ENCODE measurements around the gene MGARP.

Gene MGARP

GRCh38 chr4:139312552-139313332 is 32.7 kb upstream of the MGARP start:
- Histone ChIP-seq H3K36me3 (ENCODE audit: insufficient read depth, low read depth, low read length) (peaks cover 5% of the 10 kb centered on the region; the same call in 1 of the 2 replicates), H3K27ac (ENCODE audit: low read length) (no peak overlapping the region), H3K4me1 (ENCODE audit: insufficient read depth, low read length) (peaks cover 28% of the 10 kb centered on the region), H3K9ac (ENCODE audit: low read depth, low read length) (peak overlapping the region; percentile 46; the same call in 1 of the 2 replicates), H3K4me3 (ENCODE audit: low read length) (no peak overlapping the region), H3K27me3 (ENCODE audit: insufficient read depth, low read length) (no peaks in the 10 kb centered on the region), H3K9me3 (ENCODE audit: insufficient read depth, low read depth, low read length) (no peaks in the 10 kb centered on the region)

GRCh38 chr4:139311909-139312308 is 31.9 kb upstream of the MGARP start:
- no peak overlapping the region for H3K9ac ChIP-seq (ENCODE audit: low read depth, low read length)
- H3K27ac ChIP-seq (ENCODE audit: low read length), result no peak overlapping the region
- H3K36me3 ChIP-seq (ENCODE audit: insufficient read depth, low read depth, low read length), result peaks cover 5% of the 10 kb centered on the region; the same call in 1 of the 2 replicates
- H3K9me3 ChIP-seq (ENCODE audit: insufficient read depth, low read depth, low read length), result no peaks in the 10 kb centered on the region
- H3K4me3 ChIP-seq (ENCODE audit: low read length), result no peak overlapping the region
- no peaks in the 10 kb centered on the region for H3K27me3 ChIP-seq (ENCODE audit: insufficient read depth, low read length)
- peaks cover 28% of the 10 kb centered on the region for H3K4me1 ChIP-seq (ENCODE audit: insufficient read depth, low read length)

GRCh38 chr4:139304920-139305319 is 24.9 kb upstream of the MGARP start:
- H3K9me3 ChIP-seq (ENCODE audit: insufficient read depth, low read depth, low read length), result peaks cover 6% of the 10 kb centered on the region
- H3K27ac ChIP-seq (ENCODE audit: low read length), result no peak overlapping the region
- no peak overlapping the region for H3K9ac ChIP-seq (ENCODE audit: low read depth, low read length)
- H3K4me3 ChIP-seq (ENCODE audit: low read length), result no peak overlapping the region
- H3K4me1 ChIP-seq (ENCODE audit: insufficient read depth, low read length), result peaks cover 9% of the 10 kb centered on the region; the same call in 1 of the 2 replicates
- H3K36me3 ChIP-seq (ENCODE audit: insufficient read depth, low read depth, low read length), result peaks cover 27% of the 10 kb centered on the region
- no peaks in the 10 kb centered on the region for H3K27me3 ChIP-seq (ENCODE audit: insufficient read depth, low read length)

GRCh38 chr4:139301821-139302611 is 22.0 kb upstream of the MGARP start, which contains the start of gene NDUFC1:
Gene NDUFC1, minus strand, starts transcription at chr4:139302477. Its CDS starts 6,679 bp downstream, at chr4:139295798.
- peaks cover 10% of the 10 kb centered on the region; the same call in 1 of the 2 replicates for H3K4me1 ChIP-seq (ENCODE audit: insufficient read depth, low read length)
- peak within 1 kb of the TSS; percentile 87 for H3K27ac ChIP-seq (ENCODE audit: low read length)
- H3K27me3 ChIP-seq (ENCODE audit: insufficient read depth, low read length), result no peaks in the 10 kb centered on the region

GRCh38 chr4:139301113-139301820 is 21.2 kb upstream of the MGARP start, which contains the start of gene NAA15:
Gene NAA15, plus strand, starts transcription at chr4:139301505. Its CDS starts 273 bp downstream, at chr4:139301778.
- peak within 1 kb of the TSS; percentile 78 for H3K4me3 ChIP-seq (ENCODE audit: low read length)

More at GRCh38 chr4:139301821-139302611, 22.0 kb upstream of the MGARP start, which contains the start of gene NDUFC1:
- H3K9me3 ChIP-seq (ENCODE audit: insufficient read depth, low read depth, low read length), result peaks cover 6% of the 10 kb centered on the region
- peak within 1 kb of the TSS; percentile 84 for H3K9ac ChIP-seq (ENCODE audit: low read depth, low read length)
- peak within 1 kb of the TSS; percentile 78 for H3K4me3 ChIP-seq (ENCODE audit: low read length)
- H3K36me3 ChIP-seq (ENCODE audit: insufficient read depth, low read depth, low read length), result peaks cover 22% of the 10 kb centered on the region

GRCh38 chr4:139300431-139301112 is 20.5 kb upstream of the MGARP start:
- Histone ChIP-seq H3K27ac (ENCODE audit: low read length) (peak overlapping the region; percentile 30), H3K9ac (ENCODE audit: low read depth, low read length) (peak overlapping the region; percentile 84), H3K27me3 (ENCODE audit: insufficient read depth, low read length) (no peaks in the 10 kb centered on the region), H3K4me3 (ENCODE audit: low read length) (peak overlapping the region; percentile 78), H3K36me3 (ENCODE audit: insufficient read depth, low read depth, low read length) (peaks cover 16% of the 10 kb centered on the region), H3K9me3 (ENCODE audit: insufficient read depth, low read depth, low read length) (peaks cover 6% of the 10 kb centered on the region), H3K4me1 (ENCODE audit: insufficient read depth, low read length) (peaks cover 15% of the 10 kb centered on the region; the same call in 1 of the 2 replicates)

More at GRCh38 chr4:139301113-139301820, 21.2 kb upstream of the MGARP start, which contains the start of gene NAA15:
- Histone ChIP-seq H3K36me3 (ENCODE audit: insufficient read depth, low read depth, low read length) (peaks cover 22% of the 10 kb centered on the region), H3K27me3 (ENCODE audit: insufficient read depth, low read length) (no peaks in the 10 kb centered on the region), H3K9me3 (ENCODE audit: insufficient read depth, low read depth, low read length) (peaks cover 6% of the 10 kb centered on the region), H3K27ac (ENCODE audit: low read length) (peak within 1 kb of the TSS; percentile 87), H3K9ac (ENCODE audit: low read depth, low read length) (peak within 1 kb of the TSS; percentile 84), H3K4me1 (ENCODE audit: insufficient read depth, low read length) (peaks cover 10% of the 10 kb centered on the region; the same call in 1 of the 2 replicates)

GRCh38 chr4:139299536-139299935 is 19.5 kb upstream of the MGARP start:
- H3K9me3 ChIP-seq (ENCODE audit: insufficient read depth, low read depth, low read length), result peaks cover under 1% of the 10 kb centered on the region
- H3K36me3 ChIP-seq (ENCODE audit: insufficient read depth, low read depth, low read length), result peaks cover 5% of the 10 kb centered on the region
- no peak overlapping the region for H3K27ac ChIP-seq (ENCODE audit: low read length)
- peak overlapping the region; percentile 78 for H3K4me3 ChIP-seq (ENCODE audit: low read length)
- H3K27me3 ChIP-seq (ENCODE audit: insufficient read depth, low read length), result no peaks in the 10 kb centered on the region
- peaks cover 15% of the 10 kb centered on the region for H3K4me1 ChIP-seq (ENCODE audit: insufficient read depth, low read length)
- H3K9ac ChIP-seq (ENCODE audit: low read depth, low read length), result peak overlapping the region; percentile 84; the same call in 1 of the 2 replicates

GRCh38 chr4:139297001-139297410 is 17.0 kb upstream of the MGARP start:
- Histone ChIP-seq H3K27ac (ENCODE audit: low read length) (no peak overlapping the region), H3K9me3 (ENCODE audit: insufficient read depth, low read depth, low read length) (no peaks in the 10 kb centered on the region), H3K4me1 (ENCODE audit: insufficient read depth, low read length) (peaks cover 9% of the 10 kb centered on the region), H3K36me3 (ENCODE audit: insufficient read depth, low read depth, low read length) (peaks cover 16% of the 10 kb centered on the region), H3K9ac (ENCODE audit: low read depth, low read length) (no peak overlapping the region), H3K4me3 (ENCODE audit: low read length) (no peak overlapping the region), H3K27me3 (ENCODE audit: insufficient read depth, low read length) (no peaks in the 10 kb centered on the region)

- H3K27me3 ChIP-seq (ENCODE audit: insufficient read depth, low read length), result no peaks in the 10 kb centered on the region
- H3K9me3 ChIP-seq (ENCODE audit: insufficient read depth, low read depth, low read length), result no peaks in the 10 kb centered on the region
- H3K27ac ChIP-seq (ENCODE audit: low read length), result peak overlapping the region; percentile 61
- H3K4me1 ChIP-seq (ENCODE audit: insufficient read depth, low read length), result peaks cover 9% of the 10 kb centered on the region
- peak overlapping the region; percentile 9; the same call in 1 of the 2 replicates for H3K9ac ChIP-seq (ENCODE audit: low read depth, low read length)
- H3K4me3 ChIP-seq (ENCODE audit: low read length), result peak overlapping the region; percentile 96; the same call in 1 of the 2 replicates
- H3K36me3 ChIP-seq (ENCODE audit: insufficient read depth, low read depth, low read length), result peaks cover 24% of the 10 kb centered on the region
Measured at GRCh38 chr4:139295942-139296299, 15.9 kb upstream of the MGARP start.

- peaks cover 9% of the 10 kb centered on the region for H3K4me1 ChIP-seq (ENCODE audit: insufficient read depth, low read length)
- H3K9ac ChIP-seq (ENCODE audit: low read depth, low read length), result peak overlapping the region; percentile 96
- peaks cover 24% of the 10 kb centered on the region for H3K36me3 ChIP-seq (ENCODE audit: insufficient read depth, low read depth, low read length)
- no peaks in the 10 kb centered on the region for H3K27me3 ChIP-seq (ENCODE audit: insufficient read depth, low read length)
- H3K27ac ChIP-seq (ENCODE audit: low read length), result peak overlapping the region; percentile 61
- peak overlapping the region; percentile 96 for H3K4me3 ChIP-seq (ENCODE audit: low read length)
- H3K9me3 ChIP-seq (ENCODE audit: insufficient read depth, low read depth, low read length), result no peaks in the 10 kb centered on the region
Measured at GRCh38 chr4:139295206-139295941, 15.3 kb upstream of the MGARP start.

Data from iPS-20b (cell line).